WERI-Rb-1 (cell line): Measurements from ENCODE around the gene CPNE7.

Source experiments
- DNase-seq: peaks from one replicate; pipeline ENCODE4 v3.0.0-alpha.2; 2020
- H3K27ac ChIP-seq: fragments of 250-450 bp; sonication (Bioruptor Pico); 2 replicates; pipeline ENCODE4 v1.5.1; 2020; ENCODE audit warnings: mild to moderate bottlenecking, moderate library complexity
- H3K27me3 ChIP-seq: fragments of 250-450 bp; sonication (Bioruptor Pico); 2 replicates; pipeline ENCODE4 v1.5.1; 2021; ENCODE audit warnings: mild to moderate bottlenecking, low read depth, moderate library complexity; ENCODE audit not compliant: insufficient read depth, severe bottlenecking
- H3K36me3 ChIP-seq: fragments of 250-450 bp; sonication (Bioruptor Pico); 2 replicates; pipeline ENCODE4 v1.5.1; 2020; ENCODE audit warnings: mild to moderate bottlenecking, moderate library complexity
- H3K4me3 ChIP-seq: 2 replicates; pipeline ENCODE4 v1.5.1; 2011; ENCODE audit warnings: low read depth, mild to moderate bottlenecking, control low read depth, low read length
- H3K9me3 ChIP-seq: fragments of 250-450 bp; sonication (Bioruptor Pico); 2 replicates; pipeline ENCODE4 v1.5.1; 2021; ENCODE audit warnings: mild to moderate bottlenecking, moderate library complexity; ENCODE audit not compliant: severe bottlenecking
- TF ChIP-seq, protein P1 (sequence below): IDR thresholded peaks from 2 replicates; pipeline ENCODE4 v1.5.1; 2011; ENCODE audit warnings: low read depth, mild to moderate bottlenecking, control low read depth, inconsistent platforms, low read length

Gene CPNE7

DNA sequence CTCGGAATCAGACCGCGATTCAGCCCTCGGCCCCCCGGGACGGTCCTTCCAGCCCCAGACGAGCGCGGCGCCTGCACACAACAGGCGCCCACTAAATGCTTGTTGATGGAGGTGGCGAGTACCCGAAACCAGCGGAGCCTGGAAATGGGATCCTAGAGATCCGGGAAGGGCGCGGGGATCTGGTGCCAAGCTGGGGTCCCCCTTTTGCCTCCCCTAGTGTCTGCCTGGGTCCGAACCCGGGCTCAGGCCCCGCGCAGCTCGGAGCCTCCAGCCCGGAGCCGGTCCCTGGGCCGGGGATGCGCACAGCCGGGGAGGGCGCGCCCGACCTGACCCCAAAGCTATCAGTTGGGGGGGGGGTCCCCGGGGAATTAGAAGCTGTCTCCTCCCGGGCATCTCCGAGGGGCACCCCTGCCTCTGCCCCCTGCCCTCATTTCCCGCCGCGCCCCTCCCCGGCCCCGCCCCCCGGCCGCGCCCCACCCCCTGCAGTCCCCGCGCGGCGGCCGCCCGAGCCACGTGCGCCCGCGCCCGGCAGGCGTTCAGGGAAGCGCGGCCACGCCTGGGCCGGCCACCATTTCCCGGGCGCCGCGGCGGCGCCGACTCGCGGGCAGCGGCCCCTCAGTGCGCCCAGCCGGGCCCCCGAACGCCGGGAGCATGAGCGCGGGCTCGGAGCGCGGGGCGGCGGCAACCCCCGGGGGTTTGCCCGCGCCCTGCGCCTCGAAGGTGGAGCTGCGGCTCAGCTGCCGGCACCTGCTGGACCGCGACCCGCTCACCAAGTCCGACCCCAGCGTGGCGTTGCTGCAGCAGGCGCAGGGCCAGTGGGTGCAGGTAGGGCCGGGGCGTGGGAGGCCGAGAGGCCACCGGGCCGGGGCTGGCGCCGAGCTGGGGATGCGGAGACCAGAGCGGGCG lies at the start of gene CPNE7:
Gene CPNE7, plus strand, starts transcription at position 512 of the 906 bp plus-strand sequence. Its CDS starts 140 bp downstream, at position 652.
- H3K4me3 ChIP-seq = no peak within 1 kb of the TSS
- H3K9me3 ChIP-seq = no peaks in the 10 kb centered on the region
- H3K27me3 ChIP-seq = no peaks in the 10 kb centered on the region
- TF ChIP-seq, protein P1, sequence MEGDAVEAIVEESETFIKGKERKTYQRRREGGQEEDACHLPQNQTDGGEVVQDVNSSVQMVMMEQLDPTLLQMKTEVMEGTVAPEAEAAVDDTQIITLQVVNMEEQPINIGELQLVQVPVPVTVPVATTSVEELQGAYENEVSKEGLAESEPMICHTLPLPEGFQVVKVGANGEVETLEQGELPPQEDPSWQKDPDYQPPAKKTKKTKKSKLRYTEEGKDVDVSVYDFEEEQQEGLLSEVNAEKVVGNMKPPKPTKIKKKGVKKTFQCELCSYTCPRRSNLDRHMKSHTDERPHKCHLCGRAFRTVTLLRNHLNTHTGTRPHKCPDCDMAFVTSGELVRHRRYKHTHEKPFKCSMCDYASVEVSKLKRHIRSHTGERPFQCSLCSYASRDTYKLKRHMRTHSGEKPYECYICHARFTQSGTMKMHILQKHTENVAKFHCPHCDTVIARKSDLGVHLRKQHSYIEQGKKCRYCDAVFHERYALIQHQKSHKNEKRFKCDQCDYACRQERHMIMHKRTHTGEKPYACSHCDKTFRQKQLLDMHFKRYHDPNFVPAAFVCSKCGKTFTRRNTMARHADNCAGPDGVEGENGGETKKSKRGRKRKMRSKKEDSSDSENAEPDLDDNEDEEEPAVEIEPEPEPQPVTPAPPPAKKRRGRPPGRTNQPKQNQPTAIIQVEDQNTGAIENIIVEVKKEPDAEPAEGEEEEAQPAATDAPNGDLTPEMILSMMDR = no peak
- no peak for DNase-seq
- H3K27ac ChIP-seq = no peak within 1 kb of the TSS
- no peaks in the 10 kb centered on the region for H3K36me3 ChIP-seq

DNA sequence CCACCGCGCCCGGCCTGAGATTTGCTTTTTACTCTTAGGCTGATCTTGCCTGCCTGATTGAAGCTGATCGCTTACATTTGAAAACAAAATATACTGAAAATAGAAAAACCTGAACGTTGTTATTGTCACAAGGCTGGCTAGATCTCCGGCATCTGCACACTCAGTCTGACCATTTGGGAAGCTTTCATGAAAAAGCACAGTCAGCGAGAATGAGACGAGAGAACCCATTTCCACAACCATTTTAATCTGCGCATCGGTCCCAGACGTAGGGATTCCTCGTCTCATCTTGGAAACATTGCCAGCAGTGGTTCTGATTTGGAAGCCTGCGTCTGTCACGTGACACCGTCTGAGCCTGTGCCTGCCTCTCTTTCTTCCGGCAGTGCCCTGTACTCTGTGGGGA lies 46.5 kb upstream of the CPNE7 start:
- H3K27me3 ChIP-seq = no peaks in the 10 kb centered on the region
- H3K27ac ChIP-seq = no peak overlapping the region
- H3K9me3 ChIP-seq = no peaks in the 10 kb centered on the region
- no peak for DNase-seq
- TF ChIP-seq, protein P1 = no peak
- H3K4me3 ChIP-seq = no peak overlapping the region
- H3K36me3 ChIP-seq = peaks cover 2% of the 10 kb centered on the region

DNA sequence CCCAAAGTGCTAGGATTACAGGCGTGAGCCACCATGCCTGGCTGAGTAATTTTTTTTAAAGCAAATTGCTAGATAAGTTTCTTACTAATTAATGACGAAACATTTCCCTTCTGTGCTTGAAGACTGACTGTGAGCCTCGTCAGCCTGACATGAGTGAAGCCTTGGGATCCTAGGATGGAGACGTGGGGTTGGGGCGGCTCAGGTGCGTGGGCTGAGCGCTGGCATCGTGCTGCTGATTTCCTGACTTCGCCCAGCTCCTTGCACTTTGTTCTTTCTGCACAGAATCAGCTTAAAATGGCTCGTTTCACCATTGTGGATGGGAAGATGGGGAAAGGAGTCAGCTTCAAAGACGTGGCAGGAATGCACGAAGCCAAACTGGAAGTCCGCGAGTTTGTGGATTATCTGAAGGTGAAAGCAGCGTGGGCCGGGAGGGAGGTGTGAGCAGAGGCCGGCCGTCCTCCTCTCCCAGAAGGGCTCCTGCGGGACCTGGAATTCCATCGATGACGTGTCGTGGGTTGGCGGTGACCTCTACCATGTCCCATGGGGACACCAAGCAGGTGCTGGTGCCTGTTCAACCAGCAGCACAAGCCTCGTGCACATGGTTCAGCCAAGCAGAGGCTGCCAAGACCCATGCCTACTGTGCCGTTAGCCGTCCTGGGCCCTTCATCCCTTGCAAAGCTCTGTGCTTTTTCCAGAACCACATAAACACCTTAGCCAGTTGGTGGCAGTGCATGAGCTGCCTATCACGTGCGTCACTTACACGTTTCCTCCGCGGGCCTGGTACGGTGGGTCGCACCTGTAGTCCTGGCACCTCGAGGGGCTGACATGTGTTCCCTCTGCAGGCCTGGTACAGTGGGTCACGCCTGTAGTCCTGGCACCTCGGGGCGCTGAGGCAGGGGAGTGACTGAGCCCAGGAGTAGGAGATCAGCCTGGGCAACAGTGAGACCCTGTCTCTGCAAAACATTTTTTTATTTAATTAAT lies 44.9 kb upstream of the CPNE7 start:
- TF ChIP-seq, protein P1 = no peak
- Histone ChIP-seq H3K36me3 (peaks cover 5% of the 10 kb centered on the region), H3K27me3 (no peaks in the 10 kb centered on the region), H3K27ac (no peak overlapping the region), H3K4me3 (no peak overlapping the region), H3K9me3 (no peaks in the 10 kb centered on the region)
- DNase-seq = no peak

- H3K36me3 ChIP-seq = peaks cover 5% of the 10 kb centered on the region
- H3K27me3 ChIP-seq = no peaks in the 10 kb centered on the region
- H3K4me3 ChIP-seq = no peak overlapping the region
- H3K9me3 ChIP-seq = no peaks in the 10 kb centered on the region
- no peak for DNase-seq
- no peak overlapping the region for H3K27ac ChIP-seq
- TF ChIP-seq, protein P1 = no peak
Measured at GRCh38 chr16:89531821-89532526, 43.6 kb upstream of the CPNE7 start.

GRCh38 chr16:89534252-89534756 lies 41.3 kb upstream of the CPNE7 start:
- TF ChIP-seq, protein P1 = no peak
- Histone ChIP-seq H3K27ac (no peak overlapping the region), H3K36me3 (peaks cover 5% of the 10 kb centered on the region; the same call in 1 of the 2 replicates), H3K27me3 (no peaks in the 10 kb centered on the region), H3K4me3 (no peak overlapping the region), H3K9me3 (no peaks in the 10 kb centered on the region)
- no peak for DNase-seq
